Transverse colon (tissue), 4 donors: ENCODE data around the gene RAB1A.

Experiments
- CTCF ChIP-seq, 5 experiments: fragments of 200-600 bp in 3 of 5; fragments of 450-650 bp in 2 of 5; sonication (generic) in 3 of 5; IDR thresholded peaks; 1 replicate in 2 of 5; 2 replicates in 3 of 5; pipeline ENCODE4 v1.5.1; 2016 to 2017; ENCODE audit warnings: antibody characterized with exemption in 5 of 5, inconsistent platforms in 3 of 5, mild to moderate bottlenecking in 2 of 5, moderate library complexity in 1 of 5
- POLR2AphosphoS5 ChIP-seq, 3 donors: sonication (generic); formaldehyde crosslinking; IDR thresholded peaks; one replicate each; pipeline ENCODE4 v1.6.1; 2016; ENCODE audit warnings: antibody characterized with exemption in 3 of 3

GRCh38 chr2:65136253-65136652 lies 6.3 kb upstream of the RAB1A start:
- no peak for TF ChIP-seq CTCF (IDR thresholded peaks at IDR 0.05)
- TF ChIP-seq POLR2AphosphoS5 (IDR thresholded peaks at IDR 0.05) = no peak
